Suppressor macrophage treated with lipopolysaccharide for 1 hour (primary cell): Measurements from ENCODE around the gene SYNDIG1L.

Source experiments
- DNase-seq, 3 donors: peaks; one replicate each; pipeline ENCODE4 v3.0.0-alpha.2; 2020 to 2022

SYNDIG1L gene

GRCh38 chr14:74358176-74358829 lies 67.7 kb downstream of the SYNDIG1L start:
- no peak for DNase-seq

GRCh38 chr14:74357585-74357984 lies 68.4 kb downstream of the SYNDIG1L start:
- DNase-seq: no peak

GRCh38 chr14:74356892-74357575 lies 69.0 kb downstream of the SYNDIG1L start:
- DNase-seq: no peak
